ENCODE results near the gene PGAP3.

PGAP3 gene

DNA sequence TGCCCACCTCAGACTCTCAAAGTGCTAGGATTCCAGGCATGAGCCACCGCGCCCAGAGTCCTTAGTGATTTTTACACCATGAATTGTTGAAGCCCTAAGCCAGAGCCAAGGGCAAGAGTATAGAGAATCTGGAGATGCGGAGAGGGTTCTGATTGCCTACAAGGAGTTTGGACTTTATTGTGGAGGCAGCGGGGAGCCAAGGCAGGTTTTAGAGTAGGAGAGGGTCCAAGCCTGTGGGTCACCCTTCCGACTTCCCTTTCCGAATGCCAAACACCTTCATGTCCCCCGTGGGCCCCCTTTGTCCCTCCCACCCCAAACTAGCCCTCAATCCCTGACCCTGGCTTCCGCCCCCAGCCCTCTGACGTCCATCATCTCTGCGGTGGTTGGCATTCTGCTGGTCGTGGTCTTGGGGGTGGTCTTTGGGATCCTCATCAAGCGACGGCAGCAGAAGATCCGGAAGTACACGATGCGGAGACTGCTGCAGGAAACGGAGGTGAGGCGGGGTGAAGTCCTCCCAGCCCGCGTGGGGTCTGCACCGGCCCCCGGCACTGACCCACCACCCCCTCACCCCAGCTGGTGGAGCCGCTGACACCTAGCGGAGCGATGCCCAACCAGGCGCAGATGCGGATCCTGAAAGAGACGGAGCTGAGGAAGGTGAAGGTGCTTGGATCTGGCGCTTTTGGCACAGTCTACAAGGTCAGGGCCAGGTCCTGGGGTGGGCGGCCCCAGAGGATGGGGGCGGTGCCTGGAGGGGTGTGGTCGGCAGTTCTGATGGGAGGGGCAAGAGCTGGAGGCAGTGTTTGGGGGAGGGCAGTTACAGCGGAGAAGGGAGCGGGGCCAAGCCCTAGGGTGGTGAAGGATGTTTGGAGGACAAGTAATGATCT lies 35.4 kb upstream of the PGAP3 start:
- H3K9me3 Mint-ChIP-seq = no peaks in the 10 kb centered on the region
- no peak overlapping the region for H3K4me3 Mint-ChIP-seq
- no peaks in the 10 kb centered on the region for H3K27me3 Mint-ChIP-seq (ENCODE audit: low read depth)
- H3K4me1 Mint-ChIP-seq = no peaks in the 10 kb centered on the region
- no peak overlapping the region for H3K27ac Mint-ChIP-seq
- TF ChIP-seq, protein P1, sequence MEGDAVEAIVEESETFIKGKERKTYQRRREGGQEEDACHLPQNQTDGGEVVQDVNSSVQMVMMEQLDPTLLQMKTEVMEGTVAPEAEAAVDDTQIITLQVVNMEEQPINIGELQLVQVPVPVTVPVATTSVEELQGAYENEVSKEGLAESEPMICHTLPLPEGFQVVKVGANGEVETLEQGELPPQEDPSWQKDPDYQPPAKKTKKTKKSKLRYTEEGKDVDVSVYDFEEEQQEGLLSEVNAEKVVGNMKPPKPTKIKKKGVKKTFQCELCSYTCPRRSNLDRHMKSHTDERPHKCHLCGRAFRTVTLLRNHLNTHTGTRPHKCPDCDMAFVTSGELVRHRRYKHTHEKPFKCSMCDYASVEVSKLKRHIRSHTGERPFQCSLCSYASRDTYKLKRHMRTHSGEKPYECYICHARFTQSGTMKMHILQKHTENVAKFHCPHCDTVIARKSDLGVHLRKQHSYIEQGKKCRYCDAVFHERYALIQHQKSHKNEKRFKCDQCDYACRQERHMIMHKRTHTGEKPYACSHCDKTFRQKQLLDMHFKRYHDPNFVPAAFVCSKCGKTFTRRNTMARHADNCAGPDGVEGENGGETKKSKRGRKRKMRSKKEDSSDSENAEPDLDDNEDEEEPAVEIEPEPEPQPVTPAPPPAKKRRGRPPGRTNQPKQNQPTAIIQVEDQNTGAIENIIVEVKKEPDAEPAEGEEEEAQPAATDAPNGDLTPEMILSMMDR (IDR thresholded peaks at IDR 0.05; ENCODE audit: unreplicated experiment in 3 of 3) = no peak
- H3K36me3 Mint-ChIP-seq (ENCODE audit: low read depth) = peaks cover 49% of the 10 kb centered on the region

DNA sequence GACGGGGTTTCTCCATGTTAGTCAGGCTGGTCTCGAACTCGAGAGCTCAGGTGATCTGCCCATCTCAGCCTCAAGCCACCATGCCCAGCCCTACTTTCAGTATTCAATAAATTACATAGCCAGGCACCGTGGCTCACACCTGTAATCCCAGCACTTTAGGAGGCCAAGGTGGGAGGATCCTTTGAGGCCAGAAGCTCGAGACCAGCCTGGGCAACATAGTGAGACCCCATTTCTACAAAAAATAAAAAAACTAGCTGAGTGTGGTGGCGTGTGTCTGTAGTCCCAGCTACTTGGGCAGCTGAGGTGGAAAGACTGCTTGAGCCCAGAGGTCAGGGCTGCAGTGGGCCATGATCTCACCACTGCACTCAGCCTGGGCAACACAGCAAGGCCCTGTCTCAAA lies 34.2 kb upstream of the PGAP3 start:
- Mint-ChIP-seq H3K9me3 (no peaks in the 10 kb centered on the region), H3K4me3 (no peak overlapping the region), H3K27ac (no peak overlapping the region), H3K27me3 (ENCODE audit: low read depth) (no peaks in the 10 kb centered on the region), H3K36me3 (ENCODE audit: low read depth) (peaks cover 57% of the 10 kb centered on the region), H3K4me1 (no peaks in the 10 kb centered on the region)
- TF ChIP-seq, protein P1 (IDR thresholded peaks at IDR 0.05; ENCODE audit: unreplicated experiment in 3 of 3) = no peak

DNA sequence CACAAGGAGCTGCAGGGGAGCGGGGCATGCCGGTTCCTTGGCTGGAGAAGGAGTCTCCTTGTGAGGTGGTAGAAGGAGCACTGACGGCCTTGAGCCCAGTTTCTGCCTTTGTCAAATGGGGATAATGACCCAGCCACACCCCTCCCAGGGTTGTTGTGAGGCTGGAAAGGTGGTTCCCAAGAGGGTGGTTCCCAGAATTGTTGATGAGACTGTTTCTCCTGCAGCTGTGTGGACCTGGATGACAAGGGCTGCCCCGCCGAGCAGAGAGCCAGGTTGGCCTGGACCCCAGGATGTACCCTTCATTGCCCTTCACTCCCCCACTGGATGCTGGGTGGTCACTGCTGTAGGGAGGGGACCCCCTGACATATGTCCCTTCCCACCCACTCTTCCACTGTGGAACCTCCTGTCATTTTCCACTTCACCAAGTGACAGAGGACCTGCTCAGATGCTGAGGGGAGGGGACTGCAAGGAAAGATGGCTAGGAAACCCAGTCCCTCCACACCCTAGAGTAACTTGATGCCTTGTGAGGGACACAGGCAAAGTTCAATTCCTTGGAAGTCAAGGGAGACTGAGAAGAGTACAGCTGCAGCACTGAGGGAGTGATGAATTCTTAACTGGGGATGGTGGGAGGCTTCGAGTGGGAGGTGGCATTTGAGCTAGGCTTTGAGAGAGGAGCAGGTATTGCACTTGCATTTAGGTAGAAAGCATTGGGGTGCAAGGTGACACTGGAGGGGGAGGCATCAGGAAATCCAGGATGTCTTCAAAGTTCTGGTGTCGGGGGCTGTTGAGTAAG lies 31.9 kb upstream of the PGAP3 start:
- H3K4me3 Mint-ChIP-seq = no peak overlapping the region
- H3K9me3 Mint-ChIP-seq = no peaks in the 10 kb centered on the region
- H3K27ac Mint-ChIP-seq = no peak overlapping the region
- TF ChIP-seq, protein P1 (IDR thresholded peaks at IDR 0.05; ENCODE audit: unreplicated experiment in 3 of 3) = no peak
- no peaks in the 10 kb centered on the region for H3K27me3 Mint-ChIP-seq (ENCODE audit: low read depth)
- no peaks in the 10 kb centered on the region for H3K4me1 Mint-ChIP-seq
- peaks cover 50% of the 10 kb centered on the region for H3K36me3 Mint-ChIP-seq (ENCODE audit: low read depth)

DNA sequence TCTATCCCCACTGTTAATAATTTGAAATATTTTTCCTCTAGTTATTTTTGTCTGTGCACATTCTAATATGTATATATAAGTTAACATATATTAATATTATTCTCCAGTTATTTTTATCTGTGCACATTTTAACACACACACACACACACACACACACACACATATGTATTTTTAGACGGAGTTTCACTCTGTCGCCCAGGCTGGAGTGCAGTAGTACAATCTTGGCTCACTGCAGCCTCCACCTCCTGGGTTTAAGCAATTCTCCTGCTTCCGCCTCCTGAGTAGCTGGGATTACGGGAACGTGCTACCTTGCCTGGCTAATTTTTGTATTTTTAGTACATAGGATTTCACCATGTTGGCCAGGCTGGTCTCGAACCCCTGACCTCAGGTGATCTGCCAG lies 29.8 kb upstream of the PGAP3 start:
- no peaks in the 10 kb centered on the region for H3K9me3 Mint-ChIP-seq
- H3K4me3 Mint-ChIP-seq = no peak overlapping the region
- TF ChIP-seq, protein P1 (IDR thresholded peaks at IDR 0.05; ENCODE audit: unreplicated experiment in 3 of 3) = no peak
- H3K27ac Mint-ChIP-seq = no peak overlapping the region
- no peaks in the 10 kb centered on the region for H3K4me1 Mint-ChIP-seq
- H3K27me3 Mint-ChIP-seq (ENCODE audit: low read depth) = no peaks in the 10 kb centered on the region
- H3K36me3 Mint-ChIP-seq (ENCODE audit: low read depth) = peaks cover 39% of the 10 kb centered on the region

DNA sequence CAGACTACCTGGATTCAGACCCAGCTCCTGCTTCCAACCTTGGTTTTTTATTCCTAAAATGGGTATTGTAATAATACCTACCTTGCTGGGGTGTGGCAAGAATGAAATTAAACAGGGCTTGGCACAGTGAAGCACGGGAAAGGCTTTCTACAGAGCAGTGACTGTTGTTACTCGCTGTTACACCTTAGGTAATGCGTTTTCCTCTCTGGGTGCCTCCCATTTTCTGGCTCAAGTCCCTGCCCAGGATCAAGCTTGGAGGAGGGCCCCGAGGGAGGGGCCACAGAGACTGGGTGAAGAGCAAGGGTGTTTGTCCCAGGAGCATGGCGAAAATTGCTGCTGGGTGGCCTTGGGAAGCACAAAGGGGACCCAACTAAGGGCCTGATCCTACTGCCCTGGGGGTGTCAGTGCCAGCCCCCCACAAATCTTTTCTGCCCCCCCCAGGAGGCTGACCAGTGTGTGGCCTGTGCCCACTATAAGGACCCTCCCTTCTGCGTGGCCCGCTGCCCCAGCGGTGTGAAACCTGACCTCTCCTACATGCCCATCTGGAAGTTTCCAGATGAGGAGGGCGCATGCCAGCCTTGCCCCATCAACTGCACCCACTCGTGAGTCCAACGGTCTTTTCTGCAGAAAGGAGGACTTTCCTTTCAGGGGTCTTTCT lies 29.2 kb upstream of the PGAP3 start:
- no peaks in the 10 kb centered on the region for H3K27me3 Mint-ChIP-seq (ENCODE audit: low read depth)
- no peak overlapping the region for H3K27ac Mint-ChIP-seq
- TF ChIP-seq, protein P1 (IDR thresholded peaks at IDR 0.05; ENCODE audit: unreplicated experiment in 3 of 3) = no peak

More for the DNA sequence above, 29.2 kb upstream of the PGAP3 start:
- H3K36me3 Mint-ChIP-seq (ENCODE audit: low read depth) = peaks cover 45% of the 10 kb centered on the region
- H3K4me3 Mint-ChIP-seq = no peak overlapping the region
- no peaks in the 10 kb centered on the region for H3K4me1 Mint-ChIP-seq
- H3K9me3 Mint-ChIP-seq = no peaks in the 10 kb centered on the region
